ENCODE results near the gene ADAMTS1. TPM values are rescaled to one million over a fixed set of nuclear protein-coding genes. Genes with fewer than 3 reads are reported as not detected.

The ADAMTS1 gene
- total and polyA plus RNA-seq, 2 of the 13 experiments (the other 11 are each of a cell fraction or from before 2014, with no cell fraction given) = 0.02 to 0.11 TPM

GRCh38 chr21:26813426-26813998, 31.7 kb downstream of the ADAMTS1 start (continued):
- TF ChIP-seq RAD21 (CRISPR knock-in tag; IDR thresholded peaks at IDR 0.05) (no peak), ZXDC (CRISPR knock-in tag; IDR thresholded peaks at IDR 0.05) (no peak), ATF2 (CRISPR knock-in tag; IDR thresholded peaks at IDR 0.05) (no peak)

- H3K27me3 ChIP-seq (ENCODE audit: control insufficient read depth in 1 of 2, insufficient read depth in 2 of 2, low read length in 2 of 2) = no peaks in the 10 kb centered on the region
- no peaks in the 10 kb centered on the region for H3K79me2 ChIP-seq (ENCODE audit: insufficient read depth, low read length)
- no peak overlapping the region for H3K4me2 ChIP-seq (ENCODE audit: low read depth, low read length)
- no peaks in the 10 kb centered on the region for H3K4me1 ChIP-seq (ENCODE audit: insufficient read depth, low read length)
- intact Hi-C loops (cut with micrococcal nuclease; ENCODE audit: unreplicated experiment) (no loop called here), in situ Hi-C loops (cut with HindIII; ENCODE audit: extremely low pct_ligation_motif_present, low pct_unique_long_range_greater_than_20kb) (no loop called here)
- no TSS peak for BruUV-seq (replicated peaks)
- WGBS (ENCODE audit: low lambda C conversion rate) = 0% methylated on average over 1 of the region's 1 CpG
- H3K9ac ChIP-seq (ENCODE audit: insufficient read depth, low read depth, low read length) = no peak overlapping the region
- FAIRE-seq (no peak), DNase-seq (ENCODE audit: low spot score) (no peak), ATAC-seq (no peak)
- H3K4me3 ChIP-seq (replicated peaks in 1 of 3; ENCODE audit: insufficient read depth in 1 of 3, low read depth in 2 of 3, low read length in 3 of 3) = no peak overlapping the region
- TF ChIP-seq, protein P1, sequence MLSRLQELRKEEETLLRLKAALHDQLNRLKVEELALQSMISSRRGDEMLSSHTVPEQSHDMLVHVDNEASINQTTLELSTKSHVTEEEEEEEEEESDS (CRISPR knock-in tag; IDR thresholded peaks at IDR 0.05; ENCODE audit: borderline replicate concordance) = no peak
- TF ChIP-seq MIER2 (CRISPR knock-in tag; IDR thresholded peaks at IDR 0.05) (no peak), SP1 (IDR thresholded peaks at IDR 0.05) (no peak), SP1 (CRISPR knock-in tag; IDR thresholded peaks at IDR 0.05) (no peak)
- H4K20me1 ChIP-seq (ENCODE audit: insufficient read depth, low read length) = no peaks in the 10 kb centered on the region
- ChIA-PET POLR2A (no interaction called here), CTCF (ENCODE audit: low intra/inter-chr PET ratio, low total read pairs) (no interaction called here)
- H3K9me3 ChIP-seq (ENCODE audit: low read length) = no peaks in the 10 kb centered on the region
- no peak overlapping the region for H2AFZ ChIP-seq (ENCODE audit: low read length)
- no peaks in the 10 kb centered on the region for H3K36me3 ChIP-seq (replicated peaks in 1 of 2; ENCODE audit: control insufficient read depth in 1 of 2, insufficient read depth in 2 of 2, low read length in 2 of 2)
- no peak overlapping the region for H3K27ac ChIP-seq (ENCODE audit: extremely low read length, insufficient read depth, low read length)
Observed at GRCh38 chr21:26812173-26812572, 33.0 kb downstream of the ADAMTS1 start.

Data from HepG2 (cell line).